ENCODE data around the gene RBM17.

Gene RBM17

DNA sequence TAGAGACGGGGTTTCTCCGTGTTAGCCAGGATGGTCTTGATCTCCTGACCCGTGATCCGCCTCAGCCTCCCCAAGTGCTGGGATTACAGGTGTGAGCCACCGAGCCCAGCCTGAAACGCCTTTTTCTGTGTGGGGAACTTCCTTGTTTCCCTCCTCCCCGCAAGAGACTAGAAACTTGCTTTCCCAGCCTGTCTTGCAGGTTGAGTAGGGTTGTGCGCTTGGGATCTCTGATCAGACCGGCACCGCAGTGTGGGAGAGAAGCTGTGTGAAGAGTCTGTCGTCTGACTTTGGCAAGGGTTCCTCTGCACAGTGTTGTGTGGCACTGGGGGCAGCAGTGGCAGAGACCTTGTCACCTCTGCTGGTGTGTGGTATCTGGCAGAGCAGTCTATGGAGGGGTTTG lies 28.9 kb downstream of the RBM17 start:
- Histone ChIP-seq H3K9me3 (no peaks in the 10 kb centered on the region), H3K27me3 (no peaks in the 10 kb centered on the region), H3K4me3 (ENCODE audit: low read depth in 1 of 2, low read length in 1 of 2) (no peak overlapping the region), H3K4me1 (ENCODE audit: control insufficient read depth in 1 of 2, insufficient read depth in 1 of 2, low read depth in 1 of 2, low read length in 1 of 2) (no peaks in the 10 kb centered on the region), H3K27ac (no peak overlapping the region), H3K36me3 (peaks cover 28% of the 10 kb centered on the region)
- TF ChIP-seq, protein P1, sequence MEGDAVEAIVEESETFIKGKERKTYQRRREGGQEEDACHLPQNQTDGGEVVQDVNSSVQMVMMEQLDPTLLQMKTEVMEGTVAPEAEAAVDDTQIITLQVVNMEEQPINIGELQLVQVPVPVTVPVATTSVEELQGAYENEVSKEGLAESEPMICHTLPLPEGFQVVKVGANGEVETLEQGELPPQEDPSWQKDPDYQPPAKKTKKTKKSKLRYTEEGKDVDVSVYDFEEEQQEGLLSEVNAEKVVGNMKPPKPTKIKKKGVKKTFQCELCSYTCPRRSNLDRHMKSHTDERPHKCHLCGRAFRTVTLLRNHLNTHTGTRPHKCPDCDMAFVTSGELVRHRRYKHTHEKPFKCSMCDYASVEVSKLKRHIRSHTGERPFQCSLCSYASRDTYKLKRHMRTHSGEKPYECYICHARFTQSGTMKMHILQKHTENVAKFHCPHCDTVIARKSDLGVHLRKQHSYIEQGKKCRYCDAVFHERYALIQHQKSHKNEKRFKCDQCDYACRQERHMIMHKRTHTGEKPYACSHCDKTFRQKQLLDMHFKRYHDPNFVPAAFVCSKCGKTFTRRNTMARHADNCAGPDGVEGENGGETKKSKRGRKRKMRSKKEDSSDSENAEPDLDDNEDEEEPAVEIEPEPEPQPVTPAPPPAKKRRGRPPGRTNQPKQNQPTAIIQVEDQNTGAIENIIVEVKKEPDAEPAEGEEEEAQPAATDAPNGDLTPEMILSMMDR (IDR thresholded peaks at IDR 0.05), result no peak

DNA sequence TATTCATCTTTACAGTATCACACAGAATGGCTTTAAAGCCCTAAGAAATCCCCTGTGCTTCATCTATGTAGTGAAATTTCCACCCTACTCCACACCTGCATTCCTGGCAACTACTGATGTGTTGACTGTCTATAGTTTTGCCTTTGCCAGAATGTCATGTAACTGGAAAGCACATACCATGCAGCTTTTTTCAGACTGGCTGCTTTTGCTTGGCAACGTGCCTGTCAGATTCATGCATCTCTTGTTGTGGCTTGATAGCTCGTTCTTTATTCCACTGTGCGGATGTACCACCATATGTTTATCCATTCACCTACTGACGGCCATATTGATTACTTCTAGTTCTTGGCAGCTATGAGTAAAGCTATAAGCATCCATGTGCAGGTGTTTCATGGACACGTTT lies 30.6 kb downstream of the RBM17 start:
- Histone ChIP-seq H3K4me1 (ENCODE audit: control insufficient read depth in 1 of 2, insufficient read depth in 1 of 2, low read depth in 1 of 2, low read length in 1 of 2) (peaks cover 12% of the 10 kb centered on the region in 2 experiments), H3K27me3 (no peaks in the 10 kb centered on the region), H3K27ac (no peak overlapping the region), H3K9me3 (no peaks in the 10 kb centered on the region), H3K36me3 (peaks cover 11% of the 10 kb centered on the region), H3K4me3 (ENCODE audit: low read depth in 1 of 2, low read length in 1 of 2) (no peak overlapping the region)
- TF ChIP-seq, protein P1 (IDR thresholded peaks at IDR 0.05), result no peak

DNA sequence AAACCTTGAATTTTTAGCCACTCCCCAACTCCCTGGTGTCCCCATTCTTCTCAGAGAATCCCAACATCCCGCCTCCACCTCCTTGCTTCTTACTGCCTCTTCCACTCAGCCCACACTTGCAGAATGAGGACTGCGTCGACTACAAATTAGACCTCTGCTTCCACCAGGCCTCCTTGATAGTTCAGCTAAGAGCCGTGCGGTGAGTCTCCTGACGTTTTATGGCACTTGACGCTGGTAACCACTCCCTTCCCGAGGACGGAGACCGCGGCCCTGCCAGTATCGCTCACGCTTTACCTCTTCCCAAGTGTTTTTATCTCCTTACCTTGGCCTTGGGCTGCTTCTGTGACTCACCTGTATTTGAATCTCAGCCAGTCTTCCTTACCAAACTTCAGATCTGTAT lies 31.1 kb downstream of the RBM17 start:
- peaks cover 17 to 18% of the 10 kb centered on the region in 2 experiments for H3K4me1 ChIP-seq (ENCODE audit: control insufficient read depth in 1 of 2, insufficient read depth in 1 of 2, low read depth in 1 of 2, low read length in 1 of 2)
- no peaks in the 10 kb centered on the region for H3K9me3 ChIP-seq
- no peak overlapping the region for H3K27ac ChIP-seq
- H3K36me3 ChIP-seq, result peaks cover 5% of the 10 kb centered on the region
- no peaks in the 10 kb centered on the region for H3K27me3 ChIP-seq
- H3K4me3 ChIP-seq (ENCODE audit: low read depth in 1 of 2, low read length in 1 of 2), result no peak overlapping the region
- TF ChIP-seq, protein P1 (IDR thresholded peaks at IDR 0.05), result no peak

DNA sequence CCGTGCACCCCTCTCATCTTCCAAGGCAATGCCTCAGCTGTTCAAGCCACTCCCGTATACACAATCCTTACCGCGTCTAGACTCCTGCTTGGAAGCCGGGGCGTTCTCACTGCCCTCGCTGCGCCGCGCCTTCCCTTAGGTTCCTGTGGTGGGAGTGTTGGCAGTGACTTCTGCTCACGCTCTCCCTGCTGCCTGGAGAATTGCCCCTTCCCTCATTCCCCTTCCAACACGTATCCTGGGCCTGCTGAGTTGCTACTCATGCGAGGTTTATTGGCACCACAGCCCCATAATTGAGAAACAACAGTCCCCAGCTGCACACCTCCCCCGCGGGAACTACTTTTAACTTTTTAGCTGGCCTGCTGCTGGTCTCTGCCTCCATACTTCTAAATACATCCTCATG lies 31.9 kb downstream of the RBM17 start:
- Histone ChIP-seq H3K27me3 (no peaks in the 10 kb centered on the region), H3K4me1 (ENCODE audit: control insufficient read depth in 1 of 2, insufficient read depth in 1 of 2, low read depth in 1 of 2, low read length in 1 of 2) (peaks cover 25% of the 10 kb centered on the region in 2 experiments), H3K27ac (no peak overlapping the region), H3K36me3 (no peaks in the 10 kb centered on the region), H3K9me3 (no peaks in the 10 kb centered on the region), H3K4me3 (ENCODE audit: low read depth in 1 of 2, low read length in 1 of 2) (no peak overlapping the region)
- TF ChIP-seq, protein P1 (IDR thresholded peaks at IDR 0.05), result no peak

- no peaks in the 10 kb centered on the region for H3K9me3 ChIP-seq
- TF ChIP-seq, protein P1 (IDR thresholded peaks at IDR 0.05), result no peak
- no peak overlapping the region for H3K27ac ChIP-seq
- H3K36me3 ChIP-seq, result no peaks in the 10 kb centered on the region
- H3K27me3 ChIP-seq, result no peaks in the 10 kb centered on the region
- no peak overlapping the region for H3K4me3 ChIP-seq (ENCODE audit: low read depth in 1 of 2, low read length in 1 of 2)
- peaks cover 29 to 30% of the 10 kb centered on the region in 2 experiments for H3K4me1 ChIP-seq (ENCODE audit: control insufficient read depth in 1 of 2, insufficient read depth in 1 of 2, low read depth in 1 of 2, low read length in 1 of 2)
Measured at GRCh38 chr10:6121146-6121545, 32.3 kb downstream of the RBM17 start.

DNA sequence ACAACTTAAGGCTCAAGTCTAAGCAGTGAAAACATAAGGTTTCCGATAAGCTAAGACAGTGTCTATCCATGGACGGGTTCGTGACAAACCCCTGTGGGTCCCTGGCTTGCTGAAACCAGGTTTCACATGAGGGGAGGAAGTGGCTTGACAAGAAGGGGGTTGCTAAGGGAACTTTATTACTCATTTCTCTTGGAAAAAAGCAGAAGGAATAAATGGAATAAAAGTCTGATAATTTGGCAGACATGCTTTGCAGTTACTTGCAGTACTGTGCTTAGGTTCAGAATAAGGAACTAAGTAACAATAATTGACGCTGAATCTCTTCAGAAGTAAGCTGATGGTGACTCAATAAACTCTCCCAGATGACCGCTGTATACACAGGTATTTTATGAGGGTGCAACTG lies 34.7 kb downstream of the RBM17 start:
- Histone ChIP-seq H3K4me3 (ENCODE audit: low read depth in 1 of 2, low read length in 1 of 2) (no peak overlapping the region), H3K36me3 (no peaks in the 10 kb centered on the region), H3K27me3 (no peaks in the 10 kb centered on the region), H3K9me3 (no peaks in the 10 kb centered on the region), H3K4me1 (ENCODE audit: control insufficient read depth in 1 of 2, insufficient read depth in 1 of 2, low read depth in 1 of 2, low read length in 1 of 2) (peaks cover 44 to 47% of the 10 kb centered on the region in 2 experiments), H3K27ac (peak overlapping the region; percentile 89)
- TF ChIP-seq, protein P1 (IDR thresholded peaks at IDR 0.05), result no peak
